ENCODE measurements around the gene SRSF6. TPM values are rescaled to one million over a fixed set of nuclear protein-coding genes. Genes with fewer than 3 reads are reported as not detected.

Gene SRSF6
- total and polyA plus RNA-seq, 10 of the 15 experiments (the other 5 are each of a cell fraction or from before 2014, with no cell fraction given), result 57.2 to 191 (median 108) TPM

- no peak for TF ChIP-seq SMC3 (IDR thresholded peaks at IDR 0.05; ENCODE audit: borderline replicate concordance, low read length)
- no peak for TF ChIP-seq MTA2 (IDR thresholded peaks at IDR 0.05; ENCODE audit: low read depth)
- no peak for TF ChIP-seq SPI1 (IDR thresholded peaks at IDR 0.05; ENCODE audit: borderline replicate concordance, insufficient read depth, low read depth, low read length)
- TF ChIP-seq EZH2 (IDR thresholded peaks at IDR 0.05; ENCODE audit: borderline replicate concordance, control insufficient read depth, low read depth, low read length), result no peak
- no peak for TF ChIP-seq SKIL (IDR thresholded peaks at IDR 0.05; ENCODE audit: low read depth, poor library complexity, severe bottlenecking)
- TF ChIP-seq HDAC6 (IDR thresholded peaks at IDR 0.05; ENCODE audit: unreplicated experiment), result no peak
- TF ChIP-seq SIX5 (IDR thresholded peaks at IDR 0.05; ENCODE audit: low read depth, low read length, severe bottlenecking), result no peak
- no peak for TF ChIP-seq SMAD5 (IDR thresholded peaks at IDR 0.05; ENCODE audit: low read depth)
- TF ChIP-seq PAX5 (IDR thresholded peaks at IDR 0.05; ENCODE audit: borderline replicate concordance, low read depth, low read length), result no peak
- TF ChIP-seq HDGF (IDR thresholded peaks at IDR 0.05), result no peak
- TF ChIP-seq FOS (IDR thresholded peaks at IDR 0.05; ENCODE audit: borderline replicate concordance, extremely low read depth, insufficient read length), result no peak
- no peak for TF ChIP-seq EGR1 (IDR thresholded peaks at IDR 0.05; ENCODE audit: borderline replicate concordance in 1 of 2, low read depth in 2 of 2, low read length in 2 of 2)
- FAIRE-seq, result no peak
- 18% methylated on average over 3 of the region's 4 CpGs for WGBS (ENCODE audit: insufficient coverage, insufficient replicate concordance, low lambda C conversion rate, missing lambda C conversion rate)
Measured at GRCh38 chr20:43433250-43433854, 24.3 kb upstream of the SRSF6 start.

More at GRCh38 chr20:43433250-43433854, 24.3 kb upstream of the SRSF6 start:
- H2AFZ ChIP-seq (ENCODE audit: control insufficient read depth, low read depth, low read length), result no peak overlapping the region
- no peaks in the 10 kb centered on the region; a peak in 2 of 4 replicates for H3K27me3 ChIP-seq (replicated peaks in 1 of 2; ENCODE audit: control insufficient read depth in 2 of 2, insufficient read depth in 2 of 2, low read length in 1 of 2)
- H3K9me3 ChIP-seq (replicated peaks; ENCODE audit: control insufficient read depth, insufficient read depth, low read length), result no peaks in the 10 kb centered on the region; the same call in 2 of the 3 replicates
- intact Hi-C loops (cut with micrococcal nuclease; ENCODE audit: unreplicated experiment), result no loop called here
- H4K20me1 ChIP-seq (ENCODE audit: control insufficient read depth, insufficient read depth), result no peaks in the 10 kb centered on the region
- ChIA-PET RAD21 (ENCODE audit: unreplicated experiment) (no interaction called here), SMC1A (ENCODE audit: uncharacterized antibody, unreplicated experiment) (no interaction called here), POLR2A (no interaction called here), CTCF (interaction anchor here (1.2 kb wide), 1 partner anchor 28 kb away, joined by 3 read pairs; no protein-coding TSS in a partner anchor)
- H3K4me1 ChIP-seq (ENCODE audit: control insufficient read depth, insufficient read depth, low read length), result no peaks in the 10 kb centered on the region
- no peak for ATAC-seq
- H3K27ac ChIP-seq (ENCODE audit: control insufficient read depth, insufficient read depth), result no peak overlapping the region
- H3K4me3 ChIP-seq, result no peak overlapping the region
- BruUV-seq (replicated peaks), result no TSS peak
- H3K4me2 ChIP-seq (ENCODE audit: control insufficient read depth, insufficient read depth), result no peak overlapping the region
- in situ Hi-C loops (cut with MboI), result no loop called here
- no peaks in the 10 kb centered on the region for H3K36me3 ChIP-seq (ENCODE audit: control insufficient read depth in 2 of 2, insufficient read depth in 2 of 2, low read length in 1 of 2)
- no peaks in the 10 kb centered on the region for H3K79me2 ChIP-seq (ENCODE audit: control insufficient read depth, insufficient read depth, low read length)
- no peak for DNase-seq (ENCODE audit: low read depth, low spot score)
- H3K9ac ChIP-seq (ENCODE audit: control insufficient read depth, insufficient read depth, low read length), result no peak overlapping the region
